ENCODE measurements around the gene REC8. TPM values are rescaled to one million over a fixed set of nuclear protein-coding genes. Genes with fewer than 3 reads are reported as not detected.

REC8 gene
- total and polyA plus RNA-seq, 2 of the 13 experiments (the other 11 are each of a cell fraction or from before 2014, with no cell fraction given) = 3.4 to 14.7 TPM

GRCh38 chr14:24150993-24151392 is 20.9 kb upstream of the REC8 start:
- H3K4me2 ChIP-seq (ENCODE audit: low read depth, low read length) = no peak overlapping the region
- H3K9me3 ChIP-seq (ENCODE audit: low read length) = no peaks in the 10 kb centered on the region
- WGBS (ENCODE audit: low lambda C conversion rate) = 95% methylated on average over 9 of the region's 9 CpGs
- H3K4me3 ChIP-seq (replicated peaks in 1 of 3; ENCODE audit: insufficient read depth in 1 of 3, low read depth in 2 of 3, low read length in 3 of 3) = no peak overlapping the region
- in situ Hi-C loops (cut with HindIII; ENCODE audit: extremely low pct_ligation_motif_present, low pct_unique_long_range_greater_than_20kb) (no loop called here), intact Hi-C loops (cut with micrococcal nuclease; ENCODE audit: unreplicated experiment) (no loop called here)
- ChIA-PET CTCF (ENCODE audit: low intra/inter-chr PET ratio, low total read pairs) (no interaction called here), POLR2A (interaction anchor here (1.3 to 11.8 kb wide), 5 partner anchors 8 to 37 kb away, joined by 3 to 233 read pairs (median 22); partner anchors contain the start of genes DCAF11, EMC9, IRF9 and NRL)
- FAIRE-seq (no peak), ATAC-seq (no peak), DNase-seq (ENCODE audit: low spot score) (no peak)
- H4K20me1 ChIP-seq (ENCODE audit: insufficient read depth, low read length) = peaks cover 7% of the 10 kb centered on the region
- no peak overlapping the region for H3K27ac ChIP-seq (ENCODE audit: extremely low read length, insufficient read depth, low read length)
- TF ChIP-seq, protein P1, sequence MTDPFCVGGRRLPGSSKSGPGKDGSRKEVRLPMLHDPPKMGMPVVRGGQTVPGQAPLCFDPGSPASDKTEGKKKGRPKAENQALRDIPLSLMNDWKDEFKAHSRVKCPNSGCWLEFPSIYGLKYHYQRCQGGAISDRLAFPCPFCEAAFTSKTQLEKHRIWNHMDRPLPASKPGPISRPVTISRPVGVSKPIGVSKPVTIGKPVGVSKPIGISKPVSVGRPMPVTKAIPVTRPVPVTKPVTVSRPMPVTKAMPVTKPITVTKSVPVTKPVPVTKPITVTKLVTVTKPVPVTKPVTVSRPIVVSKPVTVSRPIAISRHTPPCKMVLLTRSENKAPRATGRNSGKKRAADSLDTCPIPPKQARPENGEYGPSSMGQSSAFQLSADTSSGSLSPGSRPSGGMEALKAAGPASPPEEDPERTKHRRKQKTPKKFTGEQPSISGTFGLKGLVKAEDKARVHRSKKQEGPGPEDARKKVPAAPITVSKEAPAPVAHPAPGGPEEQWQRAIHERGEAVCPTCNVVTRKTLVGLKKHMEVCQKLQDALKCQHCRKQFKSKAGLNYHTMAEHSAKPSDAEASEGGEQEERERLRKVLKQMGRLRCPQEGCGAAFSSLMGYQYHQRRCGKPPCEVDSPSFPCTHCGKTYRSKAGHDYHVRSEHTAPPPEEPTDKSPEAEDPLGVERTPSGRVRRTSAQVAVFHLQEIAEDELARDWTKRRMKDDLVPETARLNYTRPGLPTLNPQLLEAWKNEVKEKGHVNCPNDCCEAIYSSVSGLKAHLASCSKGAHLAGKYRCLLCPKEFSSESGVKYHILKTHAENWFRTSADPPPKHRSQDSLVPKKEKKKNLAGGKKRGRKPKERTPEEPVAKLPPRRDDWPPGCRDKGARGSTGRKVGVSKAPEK (CRISPR knock-in tag; IDR thresholded peaks at IDR 0.05; ENCODE audit: borderline replicate concordance) = 0 out of 2 replicates have a peak, but pooled peaks have one; percentile 35
- TF ChIP-seq ZNF788 (CRISPR knock-in tag; IDR thresholded peaks at IDR 0.05; ENCODE audit: borderline replicate concordance) = peak; percentile 21; the same call in 1 of the 2 replicates
- TF ChIP-seq KLF16 (CRISPR knock-in tag; IDR thresholded peaks at IDR 0.05) = peak in 1 of 2 experiments; percentile 52; a peak in 1 of 4 replicates
- TF ChIP-seq, protein P2, sequence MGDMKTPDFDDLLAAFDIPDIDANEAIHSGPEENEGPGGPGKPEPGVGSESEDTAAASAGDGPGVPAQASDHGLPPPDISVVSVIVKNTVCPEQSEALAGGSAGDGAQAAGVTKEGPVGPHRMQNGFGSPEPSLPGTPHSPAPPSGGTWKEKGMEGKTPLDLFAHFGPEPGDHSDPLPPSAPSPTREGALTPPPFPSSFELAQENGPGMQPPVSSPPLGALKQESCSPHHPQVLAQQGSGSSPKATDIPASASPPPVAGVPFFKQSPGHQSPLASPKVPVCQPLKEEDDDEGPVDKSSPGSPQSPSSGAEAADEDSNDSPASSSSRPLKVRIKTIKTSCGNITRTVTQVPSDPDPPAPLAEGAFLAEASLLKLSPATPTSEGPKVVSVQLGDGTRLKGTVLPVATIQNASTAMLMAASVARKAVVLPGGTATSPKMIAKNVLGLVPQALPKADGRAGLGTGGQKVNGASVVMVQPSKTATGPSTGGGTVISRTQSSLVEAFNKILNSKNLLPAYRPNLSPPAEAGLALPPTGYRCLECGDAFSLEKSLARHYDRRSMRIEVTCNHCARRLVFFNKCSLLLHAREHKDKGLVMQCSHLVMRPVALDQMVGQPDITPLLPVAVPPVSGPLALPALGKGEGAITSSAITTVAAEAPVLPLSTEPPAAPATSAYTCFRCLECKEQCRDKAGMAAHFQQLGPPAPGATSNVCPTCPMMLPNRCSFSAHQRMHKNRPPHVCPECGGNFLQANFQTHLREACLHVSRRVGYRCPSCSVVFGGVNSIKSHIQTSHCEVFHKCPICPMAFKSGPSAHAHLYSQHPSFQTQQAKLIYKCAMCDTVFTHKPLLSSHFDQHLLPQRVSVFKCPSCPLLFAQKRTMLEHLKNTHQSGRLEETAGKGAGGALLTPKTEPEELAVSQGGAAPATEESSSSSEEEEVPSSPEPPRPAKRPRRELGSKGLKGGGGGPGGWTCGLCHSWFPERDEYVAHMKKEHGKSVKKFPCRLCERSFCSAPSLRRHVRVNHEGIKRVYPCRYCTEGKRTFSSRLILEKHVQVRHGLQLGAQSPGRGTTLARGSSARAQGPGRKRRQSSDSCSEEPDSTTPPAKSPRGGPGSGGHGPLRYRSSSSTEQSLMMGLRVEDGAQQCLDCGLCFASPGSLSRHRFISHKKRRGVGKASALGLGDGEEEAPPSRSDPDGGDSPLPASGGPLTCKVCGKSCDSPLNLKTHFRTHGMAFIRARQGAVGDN (CRISPR knock-in tag; IDR thresholded peaks at IDR 0.05) = 0 out of 2 replicates have a peak, but pooled peaks have one; percentile 27
- no peak for TF ChIP-seq ZNF607 (CRISPR knock-in tag; IDR thresholded peaks at IDR 0.05; ENCODE audit: borderline replicate concordance)
- TF ChIP-seq RFX1 (IDR thresholded peaks at IDR 0.05) = peak; percentile 39; the same call in 1 of the 2 replicates
- no peak for TF ChIP-seq PLSCR1 (CRISPR knock-in tag; IDR thresholded peaks at IDR 0.05; ENCODE audit: borderline replicate concordance)
- TF ChIP-seq ZNF274 (CRISPR knock-in tag; IDR thresholded peaks at IDR 0.05) = 0 out of 2 replicates have a peak, but pooled peaks have one; percentile 34
- peak; percentile 74; the same call in 1 of the 2 replicates for TF ChIP-seq EED (CRISPR knock-in tag; IDR thresholded peaks at IDR 0.05)
- peaks cover 0 to 3% of the 10 kb centered on the region in 2 experiments; a peak in 1 of 5 replicates for H3K27me3 ChIP-seq (ENCODE audit: control insufficient read depth in 1 of 2, insufficient read depth in 2 of 2, low read length in 2 of 2)
- H3K36me3 ChIP-seq (replicated peaks in 1 of 2; ENCODE audit: control insufficient read depth in 1 of 2, insufficient read depth in 2 of 2, low read length in 2 of 2) = peaks cover 45 to 53% of the 10 kb centered on the region in 2 experiments
- H3K79me2 ChIP-seq (ENCODE audit: insufficient read depth, low read length) = peaks cover 24% of the 10 kb centered on the region
- H3K4me1 ChIP-seq (ENCODE audit: insufficient read depth, low read length) = peaks cover 21% of the 10 kb centered on the region
- no peak overlapping the region for H3K9ac ChIP-seq (ENCODE audit: insufficient read depth, low read depth, low read length)
- no TSS peak for BruUV-seq (replicated peaks)
- H2AFZ ChIP-seq (ENCODE audit: low read length) = no peak overlapping the region

Data from HepG2 (cell line).